SK-N-SH (cell line): ENCODE data around the gene LAMA4. TPM values are rescaled to one million over a fixed set of nuclear protein-coding genes. Genes with fewer than 3 reads are reported as not detected.

Source experiments
- CTCF ChIA-PET: fragments of 300-600, 350-600 bp; formaldehyde crosslinking; extraction: SDS; loops from one replicate; lab custom pipeline; 2021; lab: Yijun Ruan, JAX
- POLR2A ChIA-PET: fragments of 350-600 bp; sonication (Branson Sonifier 250); formaldehyde crosslinking; extraction: SDS; loops from one replicate; lab custom pipeline; 2020; ENCODE audit warnings: antibody characterized with exemption, inconsistent platforms; lab: Yijun Ruan, JAX
- DNase-seq: peaks from one replicate; pipeline ENCODE4 v3.0.0; 2012
- H2AFZ ChIP-seq: fragments of 200-600 bp; sonication (generic); 2 replicates; pipeline ENCODE4 v1.8.1; 2016; ENCODE audit warnings: antibody characterized with exemption, mild to moderate bottlenecking, low read depth
- H3F3A ChIP-seq: fragments of 200-600 bp; sonication (generic); replicated peaks from 2 replicates; pipeline ENCODE3; 2016; ENCODE audit warnings: antibody characterized with exemption, mild to moderate bottlenecking; ENCODE audit not compliant: insufficient read depth
- H3K27ac ChIP-seq, 2 experiments: fragments of 200-500 bp in 1 of 2; fragments of 200-600 bp in 1 of 2; sonication (Bioruptor generic) in 1 of 2; sonication (generic), shearing (Covaris generic) in 1 of 2; 2 replicates each; pipeline versions ENCODE4 v1.5.1 to v1.6.1; 2014 to 2016; ENCODE audit warnings: low read depth in 2 of 2, inconsistent platforms in 1 of 2, low read length in 1 of 2, mild to moderate bottlenecking in 1 of 2, mixed read lengths in 1 of 2
- H3K27me3 ChIP-seq: fragments of 200-600 bp; sonication (generic), shearing (Covaris generic); 2 replicates; pipeline ENCODE4 v1.6.1; 2016; ENCODE audit warnings: mixed run types; ENCODE audit not compliant: insufficient read depth
- H3K36me3 ChIP-seq, 2 experiments: fragments of 200-500 bp in 1 of 2; fragments of 200-600 bp in 1 of 2; sonication (Bioruptor generic) in 1 of 2; sonication (generic) in 1 of 2; replicated peaks in 1 of 2; 2 replicates each; pipeline versions ENCODE3 to v1.5.1; 2014 to 2016; ENCODE audit warnings: low read length in 1 of 2, mild to moderate bottlenecking in 1 of 2; ENCODE audit not compliant: insufficient read depth in 2 of 2, control insufficient read depth in 1 of 2
- H3K4me1 ChIP-seq, 2 experiments: fragments of 200-500 bp in 1 of 2; fragments of 200-600 bp in 1 of 2; sonication (Bioruptor generic) in 1 of 2; sonication (generic), shearing (Covaris generic) in 1 of 2; 2 replicates each; pipeline versions ENCODE4 v1.5.1 to v1.6.1; 2014 to 2016; ENCODE audit warnings: low read depth in 1 of 2, low read length in 1 of 2, mixed run types in 1 of 2; ENCODE audit not compliant: insufficient read depth in 2 of 2, control insufficient read depth in 1 of 2
- H3K4me2 ChIP-seq: fragments of 200-600 bp; sonication (generic), shearing (Covaris generic); 2 replicates; pipeline ENCODE4 v1.6.1; 2017; ENCODE audit warnings: mixed run types
- H3K4me3 ChIP-seq, 2 experiments: fragments of 200-500 bp in 1 of 2; fragments of 200-600 bp in 1 of 2; sonication (Bioruptor generic) in 1 of 2; sonication (generic), shearing (Covaris generic) in 1 of 2; 2 replicates each; pipeline versions ENCODE4 v1.5.1 to v1.8.1; 2014 to 2016; ENCODE audit warnings: low read depth in 2 of 2, inconsistent platforms in 1 of 2, low read length in 1 of 2, mild to moderate bottlenecking in 1 of 2, mixed read lengths in 1 of 2, moderate library complexity in 1 of 2
- H3K79me2 ChIP-seq: fragments of 200-600 bp; sonication (generic); 2 replicates; pipeline ENCODE4 v1.8.1; 2017; ENCODE audit warnings: mild to moderate bottlenecking; ENCODE audit not compliant: insufficient read depth
- H3K9ac ChIP-seq: fragments of 200-600 bp; sonication (generic); 2 replicates; pipeline ENCODE4 v1.6.1; 2017; ENCODE audit warnings: mixed run types
- H3K9me2 ChIP-seq: fragments of 200-600 bp; sonication (generic); 2 replicates; pipeline ENCODE4 v1.6.1; 2017; ENCODE audit warnings: mixed run types
- H3K9me3 ChIP-seq: fragments of 200-600 bp; sonication (generic); 2 replicates; pipeline ENCODE4 v1.6.1; 2017; ENCODE audit warnings: mixed run types, mild to moderate bottlenecking, moderate library complexity
- H4K20me1 ChIP-seq: fragments of 200-600 bp; sonication (generic); 2 replicates; pipeline ENCODE4 v1.6.1; 2017; ENCODE audit warnings: mild to moderate bottlenecking, mixed run types; ENCODE audit not compliant: insufficient read depth
- CHD2 ChIP-seq: fragments of 150-350 bp; IDR thresholded peaks from 2 replicates; pipeline ENCODE4 v1.6.1; 2018; ENCODE audit warnings: low read length; ENCODE audit not compliant: partially characterized antibody
- EZH2phosphoT487 ChIP-seq: fragments of 200-600 bp; sonication (generic); IDR thresholded peaks from 2 replicates; pipeline ENCODE4 v1.6.1; 2017; ENCODE audit warnings: low read depth, mixed run types, mild to moderate bottlenecking, antibody characterized with exemption, moderate library complexity, borderline replicate concordance
- FOXJ3 ChIP-seq: sonication (generic); formaldehyde crosslinking; IDR thresholded peaks from 2 replicates; pipeline ENCODE4 v1.5.1; 2020; ENCODE audit warnings: mild to moderate bottlenecking, missing genetic modification reagents
- GABPA ChIP-seq: IDR thresholded peaks from 2 replicates; pipeline ENCODE4 v1.4.0; 2012; ENCODE audit warnings: low read depth, mild to moderate bottlenecking
- JUND ChIP-seq: IDR thresholded peaks from 2 replicates; pipeline ENCODE4 v1.4.0; 2012
- MEF2A ChIP-seq: IDR thresholded peaks from 2 replicates; pipeline ENCODE4 v1.4.0; 2012; ENCODE audit warnings: low read depth, borderline replicate concordance
- MXI1 ChIP-seq: IDR thresholded peaks from 2 replicates; pipeline ENCODE4 v1.6.1; 2012; ENCODE audit warnings: mild to moderate bottlenecking, low read depth, low read length, improper control_type of control experiment
- NFIC ChIP-seq: IDR thresholded peaks from 2 replicates; pipeline ENCODE4 v1.4.0; 2012; ENCODE audit warnings: borderline replicate concordance
- POLR2AphosphoS5 ChIP-seq: IDR thresholded peaks from 2 replicates; pipeline ENCODE4 v1.6.1; 2012; ENCODE audit warnings: low read depth, low read length
- RCOR1 ChIP-seq: fragments of 150-350 bp; IDR thresholded peaks from 2 replicates; pipeline ENCODE4 v1.6.1; 2017; ENCODE audit warnings: antibody characterized with exemption, low read length
- RFX5 ChIP-seq: IDR thresholded peaks from 2 replicates; pipeline ENCODE4 v1.6.1; 2012; ENCODE audit warnings: mild to moderate bottlenecking, improper control_type of control experiment, low read length
- RXRA ChIP-seq: IDR thresholded peaks from 2 replicates; pipeline ENCODE4 v1.4.0; 2012; ENCODE audit warnings: low read depth, mild to moderate bottlenecking, borderline replicate concordance
- SMC3 ChIP-seq: IDR thresholded peaks from 2 replicates; pipeline ENCODE4 v1.6.1; 2012; ENCODE audit warnings: low read depth, low read length, improper control_type of control experiment
- TAF1 ChIP-seq: IDR thresholded peaks from 2 replicates; pipeline ENCODE4 v1.6.1; 2012; ENCODE audit warnings: low read depth, mild to moderate bottlenecking, low read length, moderate library complexity, borderline replicate concordance
- WGBS: methylation state at CpG from one replicate; pipeline ENCODE4 v1.1.6; 2017; ENCODE audit warnings: low lambda C conversion rate; 5-methylcytosine and 5-hydroxymethylcytosine counted together
- polyA plus RNA-seq, 3 experiments: library from polyadenylated mRNA; depleted of rRNA; stranded (reverse); fragments of >200 nt; gene quantifications; 2 replicates each; pipeline ENCODE4 v1.2.3, GENCODE V29; 2012
- TF ChIP-seq, protein P1 (sequence below): IDR thresholded peaks from 2 replicates; pipeline ENCODE4 v1.6.1; 2012; ENCODE audit warnings: mild to moderate bottlenecking, low read depth, low read length, moderate library complexity
- TF ChIP-seq, protein P2 (sequence below): IDR thresholded peaks from 2 replicates; pipeline ENCODE4 v1.4.0; 2012; ENCODE audit warnings: low read depth, borderline replicate concordance
- TF ChIP-seq, protein P3 (sequence below): fragments of 150-350 bp; IDR thresholded peaks from 2 replicates; pipeline ENCODE4 v1.6.1; 2017; ENCODE audit warnings: antibody characterized with exemption, low read length, low read depth, borderline replicate concordance

LAMA4 gene
- polyA plus RNA-seq, 1 of the 3 experiments (the other 2 are of a cell fraction): 9.4 TPM

DNA sequence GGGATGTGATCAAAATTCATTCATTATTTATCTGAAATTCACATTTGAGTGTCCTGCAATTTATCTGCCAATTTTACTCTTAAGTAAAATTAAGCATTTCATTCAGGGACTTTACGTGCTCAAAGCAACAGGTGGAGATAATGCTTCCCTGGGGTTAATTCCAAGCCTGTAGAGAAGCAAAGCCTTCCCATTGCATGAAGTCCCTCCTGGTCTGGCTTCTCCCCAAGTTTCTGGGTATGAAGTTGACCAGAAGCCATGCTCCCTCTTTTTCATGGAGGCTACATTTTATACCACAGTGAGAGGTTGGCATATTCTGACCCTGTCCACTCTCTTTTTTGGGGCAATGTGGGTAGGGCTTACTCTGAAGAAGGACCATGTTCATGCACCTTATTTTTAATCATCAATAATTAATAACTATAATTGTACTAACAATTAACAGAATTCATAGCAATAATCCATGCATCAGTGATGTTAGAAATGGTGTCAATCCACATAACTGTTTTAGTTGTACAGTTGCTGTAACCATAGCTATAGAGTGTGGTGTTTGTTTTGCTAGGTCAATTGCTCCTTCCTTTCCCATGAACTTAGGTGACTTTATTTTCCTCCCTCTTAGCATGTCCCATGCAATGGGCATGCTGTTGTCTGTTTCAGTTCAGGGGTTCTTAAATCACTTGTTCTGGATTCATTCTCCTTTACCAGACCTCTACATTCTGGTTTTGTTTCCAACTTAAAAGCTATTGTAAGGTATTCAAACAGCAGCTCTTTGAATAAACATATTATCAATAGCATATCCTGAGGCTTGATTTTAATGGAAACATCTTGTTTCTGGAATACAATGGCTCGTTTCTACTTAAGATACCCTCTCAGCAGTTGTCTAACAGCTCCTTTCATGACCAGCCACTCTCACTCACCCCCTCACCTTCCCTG, 1.5 kb downstream of the LAMA4 start:
- Histone ChIP-seq H3K9ac (peak overlapping the region; percentile 60; the same call in 1 of the 2 replicates), H2AFZ (peak overlapping the region; percentile 90; the same call in 1 of the 2 replicates), H3K27ac (peak overlapping the region in 1 of 2 experiments; percentile 80; a peak in 2 of 4 replicates), H3K9me3 (no peaks in the 10 kb centered on the region), H3K36me3 (no peaks in the 10 kb centered on the region), H3K4me2 (peak overlapping the region; percentile 82), H4K20me1 (no peaks in the 10 kb centered on the region), H3K9me2 (no peaks in the 10 kb centered on the region), H3K27me3 (no peaks in the 10 kb centered on the region), H3F3A (no peaks in the 10 kb centered on the region)
- POLR2A ChIA-PET: interaction anchor here (1.6 kb wide), 1 partner anchor 54 kb away, joined by 9 read pairs; no protein-coding TSS in a partner anchor
- CTCF ChIA-PET: interaction anchor here (1.0 to 5.3 kb wide), 7 partner anchors 15 to 101 kb away, joined by 3 to 38 read pairs (median 4); no protein-coding TSS in a partner anchor
- WGBS: 64% methylated on average over 2 of the region's 2 CpGs
- TF ChIP-seq FOXJ3 (CRISPR knock-in tag) (no peak), NFIC (no peak), CHD2 (no peak), MXI1 (peak; percentile 9; the same call in 1 of the 2 replicates)
- TF ChIP-seq, all 33 proteins: peak for 1
- no peaks in the 10 kb centered on the region for H3K79me2 ChIP-seq
- H3K4me3 ChIP-seq: peak overlapping the region in 1 of 2 experiments; percentile 63; a peak in 2 of 4 replicates
- no peak for DNase-seq
- peaks cover 3 to 18% of the 10 kb centered on the region in 2 experiments; a peak in 2 of 4 replicates for H3K4me1 ChIP-seq

DNA sequence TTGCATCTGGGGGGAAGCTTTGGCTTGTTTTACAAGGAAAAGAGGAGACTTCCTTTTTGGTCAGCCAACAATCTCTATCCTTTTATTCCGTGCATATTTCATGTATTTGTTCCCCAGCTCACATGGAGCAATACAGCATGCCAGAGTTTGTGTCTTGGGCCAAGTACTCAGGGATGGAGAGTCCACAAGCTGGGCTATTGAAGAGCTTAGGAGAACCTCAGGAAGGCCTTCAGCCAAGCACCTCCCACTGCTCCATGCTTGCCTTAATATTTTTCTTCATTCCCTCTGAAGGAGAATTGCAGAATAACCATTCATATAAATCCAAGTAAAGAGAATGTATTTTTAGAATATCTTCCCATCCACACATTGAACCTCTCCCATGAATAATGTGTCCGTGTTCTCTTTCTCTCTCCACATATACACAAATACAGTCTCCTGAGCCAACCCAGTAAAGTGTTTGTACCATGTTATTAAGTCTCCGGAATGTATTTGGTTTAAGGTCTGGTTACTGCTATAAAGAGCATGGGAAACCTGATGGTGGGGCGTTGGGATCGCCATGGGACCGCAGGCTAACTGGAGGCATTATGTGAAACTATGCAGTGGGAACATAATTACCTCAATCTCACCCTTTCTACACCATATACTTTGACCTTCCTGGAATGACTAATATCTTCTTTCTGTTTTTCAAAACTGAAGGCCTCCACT, 3.0 kb downstream of the LAMA4 start:
- no peak overlapping the region for H3K9ac ChIP-seq
- H3K36me3 ChIP-seq: no peaks in the 10 kb centered on the region
- H2AFZ ChIP-seq: no peak overlapping the region
- H3K79me2 ChIP-seq: no peaks in the 10 kb centered on the region
- CTCF ChIA-PET: interaction anchor here (2.1 kb wide), 1 partner anchor 71 kb away, joined by 7 read pairs; no protein-coding TSS in a partner anchor
- POLR2A ChIA-PET: no interaction called here
- no peaks in the 10 kb centered on the region for H4K20me1 ChIP-seq
- H3F3A ChIP-seq: peaks cover 5% of the 10 kb centered on the region
- H3K27me3 ChIP-seq: no peaks in the 10 kb centered on the region
- peaks cover 3 to 21% of the 10 kb centered on the region in 2 experiments; a peak in 3 of 4 replicates for H3K4me1 ChIP-seq
- H3K9me2 ChIP-seq: no peaks in the 10 kb centered on the region
- H3K4me2 ChIP-seq: no peak overlapping the region
- peak overlapping the region in 1 of 2 experiments; percentile 22; a peak in 2 of 4 replicates for H3K27ac ChIP-seq
- H3K4me3 ChIP-seq: peak overlapping the region in 1 of 2 experiments; percentile 63; a peak in 1 of 4 replicates
- H3K9me3 ChIP-seq: no peaks in the 10 kb centered on the region
- DNase-seq: no peak
- 96% methylated on average over 6 of the region's 6 CpGs for WGBS
- TF ChIP-seq JUND (no peak), EZH2phosphoT487 (no peak), RCOR1 (no peak), POLR2AphosphoS5 (no peak), MEF2A (no peak), RFX5 (no peak), SMC3 (no peak), TAF1 (no peak), GABPA (no peak), RXRA (no peak)
- TF ChIP-seq, protein P1, sequence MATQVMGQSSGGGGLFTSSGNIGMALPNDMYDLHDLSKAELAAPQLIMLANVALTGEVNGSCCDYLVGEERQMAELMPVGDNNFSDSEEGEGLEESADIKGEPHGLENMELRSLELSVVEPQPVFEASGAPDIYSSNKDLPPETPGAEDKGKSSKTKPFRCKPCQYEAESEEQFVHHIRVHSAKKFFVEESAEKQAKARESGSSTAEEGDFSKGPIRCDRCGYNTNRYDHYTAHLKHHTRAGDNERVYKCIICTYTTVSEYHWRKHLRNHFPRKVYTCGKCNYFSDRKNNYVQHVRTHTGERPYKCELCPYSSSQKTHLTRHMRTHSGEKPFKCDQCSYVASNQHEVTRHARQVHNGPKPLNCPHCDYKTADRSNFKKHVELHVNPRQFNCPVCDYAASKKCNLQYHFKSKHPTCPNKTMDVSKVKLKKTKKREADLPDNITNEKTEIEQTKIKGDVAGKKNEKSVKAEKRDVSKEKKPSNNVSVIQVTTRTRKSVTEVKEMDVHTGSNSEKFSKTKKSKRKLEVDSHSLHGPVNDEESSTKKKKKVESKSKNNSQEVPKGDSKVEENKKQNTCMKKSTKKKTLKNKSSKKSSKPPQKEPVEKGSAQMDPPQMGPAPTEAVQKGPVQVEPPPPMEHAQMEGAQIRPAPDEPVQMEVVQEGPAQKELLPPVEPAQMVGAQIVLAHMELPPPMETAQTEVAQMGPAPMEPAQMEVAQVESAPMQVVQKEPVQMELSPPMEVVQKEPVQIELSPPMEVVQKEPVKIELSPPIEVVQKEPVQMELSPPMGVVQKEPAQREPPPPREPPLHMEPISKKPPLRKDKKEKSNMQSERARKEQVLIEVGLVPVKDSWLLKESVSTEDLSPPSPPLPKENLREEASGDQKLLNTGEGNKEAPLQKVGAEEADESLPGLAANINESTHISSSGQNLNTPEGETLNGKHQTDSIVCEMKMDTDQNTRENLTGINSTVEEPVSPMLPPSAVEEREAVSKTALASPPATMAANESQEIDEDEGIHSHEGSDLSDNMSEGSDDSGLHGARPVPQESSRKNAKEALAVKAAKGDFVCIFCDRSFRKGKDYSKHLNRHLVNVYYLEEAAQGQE: no peak
- TF ChIP-seq, protein P2, sequence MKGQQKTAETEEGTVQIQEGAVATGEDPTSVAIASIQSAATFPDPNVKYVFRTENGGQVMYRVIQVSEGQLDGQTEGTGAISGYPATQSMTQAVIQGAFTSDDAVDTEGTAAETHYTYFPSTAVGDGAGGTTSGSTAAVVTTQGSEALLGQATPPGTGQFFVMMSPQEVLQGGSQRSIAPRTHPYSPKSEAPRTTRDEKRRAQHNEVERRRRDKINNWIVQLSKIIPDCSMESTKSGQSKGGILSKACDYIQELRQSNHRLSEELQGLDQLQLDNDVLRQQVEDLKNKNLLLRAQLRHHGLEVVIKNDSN: no peak
- TF ChIP-seq, protein P3, sequence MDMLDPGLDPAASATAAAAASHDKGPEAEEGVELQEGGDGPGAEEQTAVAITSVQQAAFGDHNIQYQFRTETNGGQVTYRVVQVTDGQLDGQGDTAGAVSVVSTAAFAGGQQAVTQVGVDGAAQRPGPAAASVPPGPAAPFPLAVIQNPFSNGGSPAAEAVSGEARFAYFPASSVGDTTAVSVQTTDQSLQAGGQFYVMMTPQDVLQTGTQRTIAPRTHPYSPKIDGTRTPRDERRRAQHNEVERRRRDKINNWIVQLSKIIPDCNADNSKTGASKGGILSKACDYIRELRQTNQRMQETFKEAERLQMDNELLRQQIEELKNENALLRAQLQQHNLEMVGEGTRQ: no peak
